Heart right ventricle (tissue), 16 donors: ENCODE results near the gene TNS3. TPM values are rescaled to one million over a fixed set of nuclear protein-coding genes. Genes with fewer than 3 reads are reported as not detected.
"Not testable (repeated sequence)": the region's sequence is repeated elsewhere in the genome, so short reads cannot be mapped to it uniquely, and the experiment has no call there.

Experiments
- ATAC-seq, 8 donors: fragments of 200-7000 bp; cut with Tn5 transposase; one replicate each; pipeline ENCODE4 v1.9.1; 2020; ENCODE audit warnings: mild to moderate bottlenecking in 8 of 8, moderate library complexity in 8 of 8, moderate number of reproducible peaks in 1 of 8
- DNase-seq, 2 donors: peaks; one replicate each; pipeline ENCODE4 v3.0.0-alpha.2; 2020
- H3K27ac ChIP-seq, 10 donors: fragments of 200-600 bp; sonication (generic) in 2 of 10; one replicate each; pipeline versions ENCODE4 v1.5.0 to v1.8.0; 2020 to 2022; ENCODE audit warnings: mild to moderate bottlenecking in 3 of 10
- H3K27me3 ChIP-seq, 7 donors: fragments of 200-600 bp; one replicate each; pipeline ENCODE4 v1.8.0; 2021 to 2022; ENCODE audit warnings: mild to moderate bottlenecking in 2 of 7
- H3K36me3 ChIP-seq, 9 donors: fragments of 200-600 bp; sonication (generic) in 1 of 9; one replicate each; pipeline versions ENCODE4 v1.5.0 to v1.8.0; 2020 to 2022; ENCODE audit warnings: mild to moderate bottlenecking in 2 of 9
- H3K4me1 ChIP-seq, 9 donors: fragments of 200-600 bp; sonication (generic) in 1 of 9; one replicate each; pipeline versions ENCODE4 v1.5.0 to v1.8.0; 2020 to 2022; ENCODE audit warnings: mild to moderate bottlenecking in 4 of 9
- H3K4me3 ChIP-seq, 10 donors: fragments of 200-600 bp; sonication (generic) in 2 of 10; one replicate each; pipeline versions ENCODE4 v1.5.0 to v1.8.0; 2020 to 2022; ENCODE audit warnings: mild to moderate bottlenecking in 7 of 10, moderate library complexity in 2 of 10
- H3K9me3 ChIP-seq, 11 donors: fragments of 200-600 bp in 10 of 11; sonication (generic) in 2 of 11; one replicate each; pipeline versions ENCODE4 v1.5.0 to v1.8.0; 2013 to 2022; ENCODE audit warnings: mild to moderate bottlenecking in 2 of 11, control low read depth in 1 of 11, moderate library complexity in 1 of 11
- WGBS, 2 donors: extraction: QIAGEN DNeasy Blood & Tissue Kit; methylation state at CpG; one replicate each; pipeline ENCODE4 v1.1.7; 2013; ENCODE audit warnings: inconsistent platforms in 1 of 2; 5-methylcytosine and 5-hydroxymethylcytosine counted together
- intact Hi-C, 10 donors: fragments of 100-400 bp; cut with DNase I; formaldehyde crosslinking; loops; one replicate each; pipeline versions ENCODE4 v1.11.1 to v1.14.2; 2022
- polyA plus RNA-seq, 2 donors: library from polyadenylated mRNA; stranded (reverse); fragments of 200-250 nt; gene quantifications; one replicate each; pipeline ENCODE4 v1.2.3, GENCODE V29; 2013
- total RNA-seq, 10 donors: library from RNA; stranded (reverse); fragmentation: NEBNext Ultra II Directional in 3 of 10; extraction: Animal tissue kit (Norgen Biotek cat#: 25700) in 3 of 10; gene quantifications; one replicate each; pipeline versions ENCODE4 v1.2.1 to v1.2.4, GENCODE V29; 2021 to 2023
- TF ChIP-seq, protein P1 (sequence below), 9 donors: fragments of 200-600 bp; sonication (generic) in 2 of 9; IDR thresholded peaks; one replicate each; pipeline versions ENCODE4 v1.5.0 to v1.8.0; 2021 to 2022; ENCODE audit warnings: antibody characterized with exemption in 9 of 9, mild to moderate bottlenecking in 5 of 9, moderate library complexity in 1 of 9
- donor health status: Arrhythmogenic right ventricular cardiomyopathy.
- donor health status: ischemic (EF 13 %, LVEDD 7.1; RV severe dilation, severe dysfunction).
- donor health status: healthy with polysubstance abuse.
- donor health status: DM: no; HTN: yes; CAD: no.
- donor health status: DM: no; HTN: no; CAD: no.
- donor health status: ischemic (EF 25% LVEDD 6.9; RV normal size, moderate dysfunction).
- donor health status: ischemic (EF 25% LVEDD 5.7; RV mildly dilated, moderate dysfunction).
- donor health status: healthy.
- donor health status: DM: yes; HTN: yes; CAD: no.
- donor health status: Ischemic cardiomyopathy.
- donor health status: ischemic (EF 35%, LVEDD 5.7; RV mildly dilated, moderate dysfunction).
- donor health status: nonischemic (EF 11% LVEDD 7.7; RV severe dilation, severe dysfunction).
- donor health status: DM: yes; HTN: yes; CAD: no.
- donor health status: PGD.
- donor health status: ischemic (EF 29% LVEDD 5.4; RV normal size, mild dysfunction).
- donor health status: nonischemic (EF 23%, LVEDD 6.1; RV moderate dilation, normal function).

TNS3 gene
- total and polyA plus RNA-seq, 12 donors: 6.7 to 74.2 (median 34.0) TPM

DNA sequence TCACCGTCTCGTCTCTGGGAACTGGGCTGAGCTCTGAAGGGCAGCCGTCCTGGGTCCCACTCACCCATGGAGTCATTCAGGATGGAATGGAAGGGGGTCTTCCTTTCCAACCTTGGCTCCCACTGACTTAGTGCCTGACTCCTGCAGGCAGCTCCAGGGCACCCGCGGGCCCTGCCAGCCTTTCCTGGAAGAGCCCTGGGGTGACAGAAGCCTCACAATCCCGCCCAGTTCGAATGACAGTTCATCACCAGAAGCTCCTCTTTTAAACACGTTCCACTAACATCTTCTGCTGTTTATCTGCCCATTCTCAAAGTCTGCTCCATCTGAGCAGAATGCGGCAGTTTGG is 110.6 kb downstream of the TNS3 start:
- TF ChIP-seq, protein P1, sequence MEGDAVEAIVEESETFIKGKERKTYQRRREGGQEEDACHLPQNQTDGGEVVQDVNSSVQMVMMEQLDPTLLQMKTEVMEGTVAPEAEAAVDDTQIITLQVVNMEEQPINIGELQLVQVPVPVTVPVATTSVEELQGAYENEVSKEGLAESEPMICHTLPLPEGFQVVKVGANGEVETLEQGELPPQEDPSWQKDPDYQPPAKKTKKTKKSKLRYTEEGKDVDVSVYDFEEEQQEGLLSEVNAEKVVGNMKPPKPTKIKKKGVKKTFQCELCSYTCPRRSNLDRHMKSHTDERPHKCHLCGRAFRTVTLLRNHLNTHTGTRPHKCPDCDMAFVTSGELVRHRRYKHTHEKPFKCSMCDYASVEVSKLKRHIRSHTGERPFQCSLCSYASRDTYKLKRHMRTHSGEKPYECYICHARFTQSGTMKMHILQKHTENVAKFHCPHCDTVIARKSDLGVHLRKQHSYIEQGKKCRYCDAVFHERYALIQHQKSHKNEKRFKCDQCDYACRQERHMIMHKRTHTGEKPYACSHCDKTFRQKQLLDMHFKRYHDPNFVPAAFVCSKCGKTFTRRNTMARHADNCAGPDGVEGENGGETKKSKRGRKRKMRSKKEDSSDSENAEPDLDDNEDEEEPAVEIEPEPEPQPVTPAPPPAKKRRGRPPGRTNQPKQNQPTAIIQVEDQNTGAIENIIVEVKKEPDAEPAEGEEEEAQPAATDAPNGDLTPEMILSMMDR (IDR thresholded peaks at IDR 0.05): no peak
- peaks cover 0 to 8% (median 0%) of the 10 kb centered on the region in 9 donors for H3K36me3 ChIP-seq
- H3K4me3 ChIP-seq: no peak overlapping the region
- no peak for ATAC-seq
- no peaks in the 10 kb centered on the region for H3K27me3 ChIP-seq
- peak overlapping the region in 3 of 10 donors; percentile 15 to 31 (median 30) for H3K27ac ChIP-seq
- no peaks in the 10 kb centered on the region for H3K9me3 ChIP-seq
- H3K4me1 ChIP-seq: peaks cover 0 to 39% (median 17%) of the 10 kb centered on the region in 9 donors
- intact Hi-C loops: no loop called here
- WGBS, 2 donors: 90 to 94% methylated on average over 9 of the region's 9 CpGs
- no peak for DNase-seq

GRCh38 chr7:47470567-47471357 is 111.1 kb downstream of the TNS3 start:
- no peaks in the 10 kb centered on the region for H3K9me3 ChIP-seq
- intact Hi-C loops: no loop called here
- H3K4me3 ChIP-seq: no peak overlapping the region
- H3K27me3 ChIP-seq: no peaks in the 10 kb centered on the region
- TF ChIP-seq, protein P1 (IDR thresholded peaks at IDR 0.05): no peak
- 88 to 89% methylated on average over 13 of the region's 13 CpGs for WGBS, 2 donors
- ATAC-seq: no peak
- H3K27ac ChIP-seq: peak overlapping the region in 3 of 10 donors; percentile 15 to 31 (median 30)
- DNase-seq: no peak
- peaks cover 0 to 39% (median 16%) of the 10 kb centered on the region in 9 donors for H3K4me1 ChIP-seq
- H3K36me3 ChIP-seq: peaks cover 0 to 8% (median 0%) of the 10 kb centered on the region in 9 donors

DNA sequence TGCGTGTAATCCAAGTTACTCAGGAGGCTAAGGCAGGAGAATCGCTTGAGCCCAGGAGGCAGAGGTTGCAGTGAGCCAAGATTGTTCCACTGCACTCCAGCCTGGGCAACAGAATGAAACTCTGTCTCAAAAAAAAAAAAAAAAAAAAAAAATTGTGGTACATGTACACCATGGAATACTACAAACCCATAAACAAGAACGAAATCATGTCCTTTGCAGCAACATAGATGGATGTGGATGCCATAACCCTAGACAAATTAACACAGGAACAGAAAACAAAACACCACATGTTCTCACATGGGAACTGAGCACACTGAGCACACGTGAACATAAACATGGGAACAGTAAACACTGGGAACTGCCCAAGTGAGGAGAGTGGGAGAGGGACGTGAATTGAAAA is 112.1 kb downstream of the TNS3 start:
- intact Hi-C loops, DNase-seq, ATAC-seq, H3K36me3 ChIP-seq, H3K27me3 ChIP-seq, H3K4me3 ChIP-seq, H3K9me3 ChIP-seq, H3K27ac ChIP-seq: not testable (repeated sequence)
- H3K4me1 ChIP-seq: peaks cover 0 to 38% (median 12%) of the 10 kb centered on the region in 9 donors
- 91 to 98% methylated on average over 5 of the region's 5 CpGs for WGBS, 2 donors

DNA sequence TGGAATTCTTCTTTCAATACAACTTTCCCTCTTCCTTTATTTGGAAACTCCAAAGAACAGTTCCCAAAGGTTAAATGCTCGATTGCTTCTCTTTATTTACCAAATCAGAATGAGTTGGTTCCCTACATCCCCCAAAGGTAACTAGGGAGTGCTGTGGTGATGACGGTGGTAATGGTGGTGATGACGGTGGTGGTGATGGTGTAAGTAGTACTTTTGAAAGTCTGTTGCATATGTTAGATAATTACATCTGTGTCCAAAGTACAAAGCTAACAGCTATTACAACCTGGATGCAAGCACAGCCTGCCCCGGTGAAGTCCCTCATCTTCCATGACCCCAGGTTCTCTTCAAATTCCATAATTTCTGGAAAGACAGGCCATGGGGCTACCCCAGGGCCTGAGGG is 115.1 kb downstream of the TNS3 start:
- TF ChIP-seq, protein P1 (IDR thresholded peaks at IDR 0.05): no peak
- H3K4me3 ChIP-seq: no peak overlapping the region
- no peak for DNase-seq
- WGBS, 2 donors: 94 to 95% methylated on average over 4 of the region's 4 CpGs
- no peak for ATAC-seq
- peaks cover 0 to 5% (median 0%) of the 10 kb centered on the region in 9 donors for H3K36me3 ChIP-seq
- no peaks in the 10 kb centered on the region for H3K9me3 ChIP-seq
- peaks cover 0 to 42% (median 21%) of the 10 kb centered on the region in 9 donors for H3K4me1 ChIP-seq
- H3K27ac ChIP-seq: peak overlapping the region in 6 of 10 donors; percentile 3 to 79 (median 45)
- H3K27me3 ChIP-seq: no peaks in the 10 kb centered on the region
- intact Hi-C loops: no loop called here

GRCh38 chr7:47465191-47465590 is 116.7 kb downstream of the TNS3 start:
- no peaks in the 10 kb centered on the region for H3K27me3 ChIP-seq
- WGBS, 2 donors: 37 to 59% methylated on average over 7 of the region's 7 CpGs
- H3K36me3 ChIP-seq: peaks cover 0 to 7% (median 0%) of the 10 kb centered on the region in 9 donors
- ATAC-seq (peak; percentile 64 to 85 (median 74)), DNase-seq (peak in 1 of 2 donors; percentile 57)
- no peaks in the 10 kb centered on the region for H3K9me3 ChIP-seq
- H3K4me3 ChIP-seq: no peak overlapping the region
- H3K4me1 ChIP-seq: peaks cover 7 to 58% (median 35%) of the 10 kb centered on the region in 9 donors
- peak overlapping the region in 9 of 10 donors; percentile 51 to 82 (median 68) for H3K27ac ChIP-seq
- TF ChIP-seq, protein P1 (IDR thresholded peaks at IDR 0.05): no peak
- intact Hi-C loops: no loop called here
